Right lung (tissue), 5 donors: Measurements from ENCODE around the gene MBD3L1. TPM values are rescaled to one million over a fixed set of nuclear protein-coding genes. Genes with fewer than 3 reads are reported as not detected.

Experiments used
- DNase-seq, 2 donors: peaks; one replicate each; pipeline ENCODE4 v3.0.0-alpha.2; 2013
- polyA plus RNA-seq, 5 donors: library from polyadenylated mRNA; unstranded; fragments of 120-200 nt; gene quantifications; one replicate each; pipeline versions ENCODE4 v1.2.1 to v1.2.3, GENCODE V29; 2013; ENCODE audit warnings: inconsistent platforms in 1 of 5, low replicate concordance in 1 of 5; ENCODE audit not compliant: insufficient read length in 5 of 5, insufficient read depth in 1 of 5

The MBD3L1 gene
- polyA plus RNA-seq, 5 donors = not detected

- DNase-seq = no peak
Measured at GRCh38 chr19:8880868-8881488, 48.8 kb downstream of the MBD3L1 start.

GRCh38 chr19:8881512-8881911 is 49.3 kb downstream of the MBD3L1 start:
- no peak for DNase-seq

GRCh38 chr19:8884416-8884815 is 52.2 kb downstream of the MBD3L1 start:
- no peak for DNase-seq

- no peak for DNase-seq
Measured at GRCh38 chr19:8887364-8887763, 55.2 kb downstream of the MBD3L1 start.

- no peak for DNase-seq
Measured at GRCh38 chr19:8890260-8890659, 58.1 kb downstream of the MBD3L1 start.

Other genes with a start within 250 kb of the MBD3L1 start
- 10 to 100 TPM; 46.0 to 71.3 (median 53.9) TPM for gene ADAMTS10, start 221.7 kb upstream of the MBD3L1 start, polyA plus RNA-seq
- not detected for gene NFILZ, start 201.7 kb upstream of the MBD3L1 start, polyA plus RNA-seq
- gene ACTL9, start 133.6 kb upstream of the MBD3L1 start, polyA plus RNA-seq = not detected
- gene OR2Z1, start 110.7 kb upstream of the MBD3L1 start, polyA plus RNA-seq = not detected
- gene ZNF558, start 73 bp upstream of the MBD3L1 start, polyA plus RNA-seq = 10 to 100 TPM; 35.8 to 58.7 (median 48.2) TPM
- under 1 TPM in 3 of 5 donors, not detected in 2; under 0.01 to 0.09 (median 0.01) TPM for gene MUC16, start 178.0 kb downstream of the MBD3L1 start, polyA plus RNA-seq